K562 (cell line): ENCODE measurements around the gene ABCC12.

ENCODE experiments used
- CHD4 ChIP-seq: fragments of 200-600 bp; sonication (generic); IDR thresholded peaks from 3 replicates; pipeline ENCODE4 v1.6.1; 2012; ENCODE audit warnings: low read depth, mild to moderate bottlenecking, mixed read lengths, low read length, inconsistent platforms; ENCODE audit not compliant: insufficient read depth, insufficient replicate concordance, poor library complexity, severe bottlenecking
- POLR2AphosphoS5 ChIP-seq: IDR thresholded peaks from 2 replicates; pipeline ENCODE4 v1.6.1; 2011; ENCODE audit warnings: mild to moderate bottlenecking, low read depth, low read length, moderate library complexity; ENCODE audit not compliant: control insufficient read depth, insufficient read depth
- TF ChIP-seq, protein P1 (sequence below): sonication (generic); formaldehyde crosslinking; IDR thresholded peaks from 2 replicates; pipeline ENCODE4 v1.9.0; 2022; ENCODE audit warnings: mild to moderate bottlenecking, missing genetic modification reagents
- TF ChIP-seq, protein P2 (sequence below): fragments of 250-450 bp; sonication (Bioruptor Pico); IDR thresholded peaks from 2 replicates; pipeline ENCODE4 v1.5.0; 2020; ENCODE audit warnings: mild to moderate bottlenecking, borderline replicate concordance
- TF ChIP-seq, protein P3 (sequence below): sonication (generic); formaldehyde crosslinking; IDR thresholded peaks from 2 replicates; pipeline ENCODE4 v1.8.0; 2022; ENCODE audit warnings: mild to moderate bottlenecking, missing genetic modification reagents, borderline replicate concordance

DNA sequence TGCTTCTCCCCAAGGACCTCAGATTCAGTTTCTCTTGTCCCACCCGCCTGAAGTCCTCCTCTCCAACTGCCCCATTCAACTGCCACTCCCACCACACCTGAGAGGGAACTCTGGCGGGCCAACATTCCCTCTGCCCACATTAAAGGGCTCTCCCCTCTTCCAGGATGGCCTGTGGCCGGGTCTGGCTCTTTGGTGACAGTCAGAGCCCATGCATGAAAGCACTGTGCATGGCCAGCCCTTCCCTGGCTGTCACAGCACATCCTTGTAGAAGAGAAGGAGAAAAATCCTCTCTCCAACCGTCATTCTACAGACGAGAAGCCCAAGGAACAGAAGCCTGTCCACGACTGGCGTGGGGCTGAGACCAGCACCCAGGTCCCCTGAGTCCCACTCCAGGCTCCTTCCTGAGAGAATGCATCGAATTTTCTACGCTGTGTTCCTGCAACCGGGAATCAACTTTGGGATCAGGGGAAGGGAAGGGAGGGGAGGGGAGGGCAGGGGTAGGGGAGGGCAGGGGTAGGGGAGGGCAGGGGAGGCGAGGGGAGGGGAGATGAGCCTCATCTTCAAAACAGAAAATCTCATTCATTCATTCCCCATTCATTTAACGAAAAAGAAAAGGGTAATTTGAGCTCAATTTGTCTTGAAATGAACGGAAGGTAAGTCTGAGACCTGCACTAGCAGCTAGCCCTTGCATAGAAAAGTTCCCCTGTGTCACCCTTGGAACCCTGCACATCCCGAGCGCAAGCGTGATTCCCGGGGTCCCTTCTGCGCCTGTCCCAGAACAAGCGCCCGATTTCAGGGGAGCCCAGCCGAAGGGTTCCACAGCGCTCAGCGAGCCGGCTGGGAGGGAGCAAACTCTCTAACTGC lies at the start of gene ABCC12:
- TF ChIP-seq POLR2AphosphoS5 (no peak), CHD4 (no peak)
- TF ChIP-seq, protein P1, sequence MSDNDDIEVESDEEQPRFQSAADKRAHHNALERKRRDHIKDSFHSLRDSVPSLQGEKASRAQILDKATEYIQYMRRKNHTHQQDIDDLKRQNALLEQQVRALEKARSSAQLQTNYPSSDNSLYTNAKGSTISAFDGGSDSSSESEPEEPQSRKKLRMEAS, result no peak
- TF ChIP-seq, protein P2, sequence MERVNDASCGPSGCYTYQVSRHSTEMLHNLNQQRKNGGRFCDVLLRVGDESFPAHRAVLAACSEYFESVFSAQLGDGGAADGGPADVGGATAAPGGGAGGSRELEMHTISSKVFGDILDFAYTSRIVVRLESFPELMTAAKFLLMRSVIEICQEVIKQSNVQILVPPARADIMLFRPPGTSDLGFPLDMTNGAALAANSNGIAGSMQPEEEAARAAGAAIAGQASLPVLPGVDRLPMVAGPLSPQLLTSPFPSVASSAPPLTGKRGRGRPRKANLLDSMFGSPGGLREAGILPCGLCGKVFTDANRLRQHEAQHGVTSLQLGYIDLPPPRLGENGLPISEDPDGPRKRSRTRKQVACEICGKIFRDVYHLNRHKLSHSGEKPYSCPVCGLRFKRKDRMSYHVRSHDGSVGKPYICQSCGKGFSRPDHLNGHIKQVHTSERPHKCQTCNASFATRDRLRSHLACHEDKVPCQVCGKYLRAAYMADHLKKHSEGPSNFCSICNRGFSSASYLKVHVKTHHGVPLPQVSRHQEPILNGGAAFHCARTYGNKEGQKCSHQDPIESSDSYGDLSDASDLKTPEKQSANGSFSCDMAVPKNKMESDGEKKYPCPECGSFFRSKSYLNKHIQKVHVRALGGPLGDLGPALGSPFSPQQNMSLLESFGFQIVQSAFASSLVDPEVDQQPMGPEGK (CRISPR knock-in tag), result no peak
- TF ChIP-seq, protein P3, sequence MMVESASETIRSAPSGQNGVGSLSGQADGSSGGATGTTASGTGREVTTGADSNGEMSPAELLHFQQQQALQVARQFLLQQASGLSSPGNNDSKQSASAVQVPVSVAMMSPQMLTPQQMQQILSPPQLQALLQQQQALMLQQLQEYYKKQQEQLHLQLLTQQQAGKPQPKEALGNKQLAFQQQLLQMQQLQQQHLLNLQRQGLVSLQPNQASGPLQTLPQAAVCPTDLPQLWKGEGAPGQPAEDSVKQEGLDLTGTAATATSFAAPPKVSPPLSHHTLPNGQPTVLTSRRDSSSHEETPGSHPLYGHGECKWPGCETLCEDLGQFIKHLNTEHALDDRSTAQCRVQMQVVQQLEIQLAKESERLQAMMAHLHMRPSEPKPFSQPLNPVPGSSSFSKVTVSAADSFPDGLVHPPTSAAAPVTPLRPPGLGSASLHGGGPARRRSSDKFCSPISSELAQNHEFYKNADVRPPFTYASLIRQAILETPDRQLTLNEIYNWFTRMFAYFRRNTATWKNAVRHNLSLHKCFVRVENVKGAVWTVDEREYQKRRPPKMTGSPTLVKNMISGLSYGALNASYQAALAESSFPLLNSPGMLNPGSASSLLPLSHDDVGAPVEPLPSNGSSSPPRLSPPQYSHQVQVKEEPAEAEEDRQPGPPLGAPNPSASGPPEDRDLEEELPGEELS (CRISPR knock-in tag), result no peak
